Adrenal gland (tissue), 12 donors: Measurements from ENCODE around the gene COA1. TPM values are rescaled to one million over a fixed set of nuclear protein-coding genes. Genes with fewer than 3 reads are reported as not detected.

Experiments used
- DNase-seq, 7 donors: peaks; one replicate each; pipeline ENCODE4 v3.0.0-alpha.2; 2019 to 2020
- H3K27ac ChIP-seq, 5 donors: fragments of 200-600 bp; sonication (generic) in 4 of 5; 1 replicate in 3 of 5; 2 replicates in 2 of 5; pipeline versions ENCODE4 v1.5.1 to v1.8.0; 2016 to 2020; ENCODE audit warnings: mild to moderate bottlenecking in 1 of 5
- H3K27me3 ChIP-seq: fragments of 200-600 bp; 2 replicates; pipeline ENCODE4 v1.8.0; 2021
- H3K36me3 ChIP-seq, 2 donors: fragments of 200-600 bp; replicated peaks in 1 of 2; 1 replicate in 1 of 2; 2 replicates in 1 of 2; pipeline versions ENCODE4 v1.5.1 to v1.8.0; 2018 to 2022
- H3K4me1 ChIP-seq, 2 donors: fragments of 200-600 bp; replicated peaks in 1 of 2; 1 replicate in 1 of 2; 2 replicates in 1 of 2; pipeline versions ENCODE4 v1.5.1 to v1.8.0; 2018 to 2021
- H3K4me3 ChIP-seq, 4 donors: fragments of 200-600 bp; sonication (generic) in 3 of 4; one replicate each; pipeline ENCODE4 v1.5.1; 2016 to 2018
- H3K9me3 ChIP-seq, 3 donors: fragments of 200-600 bp; sonication (generic) in 1 of 3; replicated peaks in 1 of 3; 1 replicate in 2 of 3; 2 replicates in 1 of 3; pipeline versions ENCODE4 v1.5.1 to v1.8.0; 2016 to 2021
- POLR2A ChIP-seq, 2 donors: fragments of 450-650 bp; IDR thresholded peaks; one replicate each; pipeline ENCODE4 v1.6.1; 2017; ENCODE audit warnings: antibody characterized with exemption in 2 of 2, mild to moderate bottlenecking in 2 of 2, moderate library complexity in 1 of 2
- WGBS, 4 donors: extraction: QIAGEN DNeasy Blood & Tissue Kit in 2 of 4; methylation state at CpG; one replicate each; pipeline versions ENCODE4 v1.1.5 to v1.1.7; 2013 to 2017; 5-methylcytosine and 5-hydroxymethylcytosine counted together
- intact Hi-C, 2 donors: fragments of 100-400 bp; cut with DNase I; formaldehyde crosslinking; loops; one replicate each; pipeline versions ENCODE4 v1.14.1 to v1.15.0; 2022 to 2023
- polyA plus RNA-seq, 3 donors: library from polyadenylated mRNA; stranded (reverse); fragments of 200-250 nt in 2 of 3; fragments of 350-450 nt in 1 of 3; fragmentation: Illumina TruSeq in 1 of 3; extraction: RNeasy Lipid Tissue Mini Kit (QIAGEN cat#74804) in 1 of 3; gene quantifications; one replicate each; pipeline ENCODE4 v1.2.3, GENCODE V29; 2013 to 2014
- total RNA-seq, 9 donors: library from RNA; depleted of rRNA in 4 of 9; stranded (reverse); fragments of >200 nt in 4 of 9; fragments of 120-200 nt in 1 of 9; fragmentation: NEBNext Ultra II Directional in 1 of 9; extraction: Animal tissue kit (Norgen Biotek cat#: 25700) in 1 of 9; gene quantifications; one replicate each; pipeline versions ENCODE4 v1.1.0 to v1.2.4, GENCODE V29; 2013 to 2023
- TF ChIP-seq, protein P1 (sequence below), 6 experiments: fragments of 450-650 bp in 4 of 6; fragments of 200-600 bp in 2 of 6; sonication (generic) in 1 of 6; IDR thresholded peaks; 1 replicate in 5 of 6; 2 replicates in 1 of 6; pipeline versions ENCODE4 v1.5.1 to v1.8.0; 2016 to 2021; ENCODE audit warnings: antibody characterized with exemption in 6 of 6, mild to moderate bottlenecking in 2 of 6, moderate library complexity in 1 of 6
- donor health status: healthy with polysubstance abuse.
- donor health status: Bipolar disorder and iron deficiency.
- donor health status: DM: yes; HTN: yes; CAD: no.
- donor health status: DM: no; HTN: no; CAD: no.
- donor health status: DM: no; HTN: no; CAD: no.
- donor health status: DM: yes; HTN: yes; CAD: no.

Gene COA1
- total and polyA plus RNA-seq, 12 donors = 19.0 to 60.0 (median 40.2) TPM

DNA sequence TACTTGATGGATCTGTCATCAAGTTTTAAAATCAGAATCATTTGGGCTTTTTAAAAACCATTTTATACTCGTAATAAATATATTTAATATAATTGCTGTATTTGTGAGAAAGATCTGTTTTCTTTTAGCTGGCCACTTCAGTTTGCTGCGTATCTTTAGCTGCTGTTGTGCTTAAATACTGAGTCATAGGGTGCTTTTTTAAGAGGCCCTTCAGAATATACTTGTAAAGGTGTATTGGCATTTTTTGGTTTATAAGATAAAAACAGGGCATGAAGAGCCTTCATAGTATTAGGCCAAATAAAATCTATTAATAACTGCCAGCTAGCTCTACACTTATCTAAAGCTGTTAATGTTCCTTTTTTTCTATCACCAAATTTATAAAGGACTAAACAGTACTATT is 102.6 kb downstream of the COA1 start:
- DNase-seq = no peak
- intact Hi-C loops = no loop called here
- Histone ChIP-seq H3K9me3 (no peaks in the 10 kb centered on the region), H3K27ac (no peak overlapping the region), H3K27me3 (no peaks in the 10 kb centered on the region), H3K36me3 (peaks cover 0 to 27% of the 10 kb centered on the region in 2 donors), H3K4me1 (no peaks in the 10 kb centered on the region), H3K4me3 (no peak overlapping the region)
- no peak for TF ChIP-seq POLR2A (IDR thresholded peaks at IDR 0.05)
- TF ChIP-seq, protein P1, sequence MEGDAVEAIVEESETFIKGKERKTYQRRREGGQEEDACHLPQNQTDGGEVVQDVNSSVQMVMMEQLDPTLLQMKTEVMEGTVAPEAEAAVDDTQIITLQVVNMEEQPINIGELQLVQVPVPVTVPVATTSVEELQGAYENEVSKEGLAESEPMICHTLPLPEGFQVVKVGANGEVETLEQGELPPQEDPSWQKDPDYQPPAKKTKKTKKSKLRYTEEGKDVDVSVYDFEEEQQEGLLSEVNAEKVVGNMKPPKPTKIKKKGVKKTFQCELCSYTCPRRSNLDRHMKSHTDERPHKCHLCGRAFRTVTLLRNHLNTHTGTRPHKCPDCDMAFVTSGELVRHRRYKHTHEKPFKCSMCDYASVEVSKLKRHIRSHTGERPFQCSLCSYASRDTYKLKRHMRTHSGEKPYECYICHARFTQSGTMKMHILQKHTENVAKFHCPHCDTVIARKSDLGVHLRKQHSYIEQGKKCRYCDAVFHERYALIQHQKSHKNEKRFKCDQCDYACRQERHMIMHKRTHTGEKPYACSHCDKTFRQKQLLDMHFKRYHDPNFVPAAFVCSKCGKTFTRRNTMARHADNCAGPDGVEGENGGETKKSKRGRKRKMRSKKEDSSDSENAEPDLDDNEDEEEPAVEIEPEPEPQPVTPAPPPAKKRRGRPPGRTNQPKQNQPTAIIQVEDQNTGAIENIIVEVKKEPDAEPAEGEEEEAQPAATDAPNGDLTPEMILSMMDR (IDR thresholded peaks at IDR 0.05) = no peak
- WGBS, 4 donors = 84 to 92% (median 89%) methylated on average over 2 of the region's 2 CpGs

DNA sequence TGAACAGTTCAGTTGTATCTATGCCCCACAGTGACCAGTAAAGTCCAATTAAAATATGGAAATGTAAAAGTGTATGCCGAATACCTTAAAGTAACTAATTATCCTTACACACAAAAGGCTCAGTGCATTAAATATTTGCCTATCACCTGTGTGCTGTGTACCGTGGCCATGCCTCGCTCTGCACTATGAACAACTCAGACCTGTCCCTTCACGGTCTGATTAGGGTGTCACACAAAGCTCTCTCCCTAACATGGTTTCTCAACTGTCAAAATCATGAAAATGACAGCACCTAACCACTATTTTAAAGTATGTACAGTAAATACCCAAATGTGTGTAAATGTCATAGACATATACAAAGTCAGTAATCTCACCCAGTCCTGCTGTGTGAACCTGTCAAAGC is 103.3 kb downstream of the COA1 start:
- TF ChIP-seq, protein P1 (IDR thresholded peaks at IDR 0.05) = no peak
- TF ChIP-seq POLR2A (IDR thresholded peaks at IDR 0.05) = no peak
- H3K36me3 ChIP-seq = peaks cover 0 to 30% of the 10 kb centered on the region in 2 donors
- H3K4me3 ChIP-seq = no peak overlapping the region
- 94 to 98% (median 95%) methylated on average over 4 of the region's 4 CpGs for WGBS, 4 donors
- no peaks in the 10 kb centered on the region for H3K4me1 ChIP-seq
- H3K27me3 ChIP-seq = no peaks in the 10 kb centered on the region
- no peak overlapping the region for H3K27ac ChIP-seq
- intact Hi-C loops = no loop called here
- no peaks in the 10 kb centered on the region for H3K9me3 ChIP-seq
- no peak for DNase-seq

DNA sequence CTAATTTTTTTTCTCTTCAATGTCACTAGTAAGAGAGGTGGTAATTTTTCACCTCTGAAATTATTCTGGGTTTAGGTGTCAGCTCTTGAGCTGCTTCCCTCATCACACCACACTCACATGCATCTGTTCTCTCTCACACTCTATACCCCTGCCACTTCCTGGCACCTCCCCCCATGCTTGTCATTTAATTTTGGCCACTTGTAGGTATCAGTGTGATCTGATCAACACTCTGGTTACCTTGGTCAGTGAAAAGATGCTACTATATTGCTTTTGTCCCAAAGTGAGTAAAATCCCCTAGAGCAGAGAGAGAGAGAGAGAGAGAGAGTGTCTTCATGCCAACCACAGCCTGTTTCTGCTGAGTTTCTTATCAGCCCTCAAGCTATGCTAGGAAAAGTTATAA is 103.9 kb downstream of the COA1 start:
- intact Hi-C loops = no loop called here
- Histone ChIP-seq H3K27me3 (no peaks in the 10 kb centered on the region), H3K27ac (no peak overlapping the region), H3K36me3 (peaks cover 0 to 30% of the 10 kb centered on the region in 2 donors), H3K9me3 (no peaks in the 10 kb centered on the region), H3K4me3 (no peak overlapping the region), H3K4me1 (no peaks in the 10 kb centered on the region)
- DNase-seq = no peak
- no peak for TF ChIP-seq POLR2A (IDR thresholded peaks at IDR 0.05)
- TF ChIP-seq, protein P1 (IDR thresholded peaks at IDR 0.05) = no peak

DNA sequence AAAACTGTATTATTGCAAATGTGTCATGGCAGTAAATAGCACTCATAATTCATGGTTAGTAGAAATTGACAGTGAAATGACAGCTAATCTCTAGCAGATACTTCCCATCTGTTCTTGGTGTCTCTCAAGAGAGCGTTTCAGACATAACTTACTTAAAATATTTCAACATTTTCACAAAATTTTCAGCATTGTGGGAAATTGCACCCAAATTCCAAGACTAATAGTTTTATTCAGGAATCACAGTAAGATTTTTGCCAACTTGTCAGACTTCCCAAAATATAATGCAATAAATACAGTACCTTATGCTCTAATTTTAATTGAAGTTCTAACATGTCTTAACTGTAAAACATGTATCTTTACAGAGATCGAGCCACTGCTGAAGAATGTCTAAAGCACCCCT is 105.2 kb downstream of the COA1 start:
- intact Hi-C loops = no loop called here
- Histone ChIP-seq H3K4me1 (no peaks in the 10 kb centered on the region), H3K27me3 (no peaks in the 10 kb centered on the region), H3K9me3 (no peaks in the 10 kb centered on the region), H3K4me3 (no peak overlapping the region), H3K27ac (no peak overlapping the region), H3K36me3 (peaks cover 0 to 30% of the 10 kb centered on the region in 2 donors)
- WGBS, 4 donors = 88 to 95% (median 90%) methylated on average over 2 of the region's 2 CpGs
- TF ChIP-seq, protein P1 (IDR thresholded peaks at IDR 0.05) = no peak
- no peak for TF ChIP-seq POLR2A (IDR thresholded peaks at IDR 0.05)
- DNase-seq = no peak
